ENCODE data around the gene PTPRE. TPM values are rescaled to one million over a fixed set of nuclear protein-coding genes. Genes with fewer than 3 reads are reported as not detected.

PTPRE gene
- total and polyA plus RNA-seq, 2 of the 4 experiments (the other 2 are of a cell fraction): 0.34 to 0.54 TPM

DNA sequence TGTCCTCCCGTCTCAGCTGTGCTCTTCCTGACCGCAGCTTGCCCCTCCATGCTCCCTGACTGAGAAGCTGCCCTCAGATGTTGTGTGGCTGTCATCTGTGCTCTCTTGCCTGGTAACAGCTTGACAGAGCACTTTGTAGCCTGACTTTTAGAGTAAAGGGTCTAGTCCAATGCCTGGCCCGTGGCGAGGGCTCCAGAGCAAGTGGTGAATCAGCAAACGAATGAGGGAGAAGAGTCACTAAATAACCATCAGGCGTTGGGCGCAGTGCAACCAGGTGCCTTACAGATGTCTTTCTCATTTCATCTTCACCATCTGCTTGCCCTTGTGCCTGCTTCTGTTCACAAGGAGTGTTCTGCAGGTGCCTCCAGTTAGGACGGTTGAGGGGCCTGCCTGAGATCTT is 173.7 kb downstream of the PTPRE start:
- Histone ChIP-seq H3K79me1 (ENCODE audit: low read depth in 1 of 2, low read length in 2 of 2) (no peaks in the 10 kb centered on the region), H3K4me2 (ENCODE audit: low read depth, low read length) (no peak overlapping the region), H3K27ac (ENCODE audit: insufficient read depth, low read length) (no peak overlapping the region), H3K36me3 (ENCODE audit: control insufficient read depth, insufficient read depth, low read length) (no peaks in the 10 kb centered on the region), H3K14ac (replicated peaks; ENCODE audit: low read depth, low read length) (no peak overlapping the region), H3K9me3 (ENCODE audit: control insufficient read depth, insufficient read depth, low read length) (no peaks in the 10 kb centered on the region), H3K4ac (ENCODE audit: low read depth, low read length) (no peak overlapping the region), H2BK120ac (ENCODE audit: low read depth, low read length) (no peak overlapping the region), H4K91ac (ENCODE audit: insufficient read depth, low read depth, low read length) (no peak overlapping the region), H3K4me1 (ENCODE audit: control insufficient read depth, insufficient read depth, low read length) (no peaks in the 10 kb centered on the region), H2BK5ac (ENCODE audit: low read depth, low read length, poor library complexity, severe bottlenecking) (no peak overlapping the region), H3K18ac (ENCODE audit: low read depth, low read length) (no peak overlapping the region), H2AK9ac (replicated peaks; ENCODE audit: low read depth, low read length, poor library complexity) (no peak overlapping the region), H2BK15ac (ENCODE audit: low read depth, low read length) (no peak overlapping the region), H3K9ac (ENCODE audit: low read depth, low read length) (no peak overlapping the region), H3K56ac (ENCODE audit: extremely low read depth, insufficient read depth, low read length) (no peak overlapping the region), H3K23ac (ENCODE audit: low read depth, low read length) (no peak overlapping the region), H3K27me3 (ENCODE audit: control insufficient read depth, insufficient read depth, low read length) (peaks cover 8% of the 10 kb centered on the region; the same call in 1 of the 2 replicates), H4K5ac (ENCODE audit: low read depth, low read length) (no peak overlapping the region), H3K4me3 (ENCODE audit: insufficient read depth, low read depth, low read length) (no peak overlapping the region), H3K9me1 (ENCODE audit: insufficient read depth, low read length) (no peaks in the 10 kb centered on the region), H2AFZ (replicated peaks; ENCODE audit: low read length, poor library complexity) (no peak overlapping the region), H4K8ac (ENCODE audit: low read depth in 2 of 2, low read length in 2 of 2) (no peak overlapping the region), H4K20me1 (ENCODE audit: insufficient read depth, low read length) (no peaks in the 10 kb centered on the region), H2BK20ac (ENCODE audit: low read depth, low read length) (no peak overlapping the region), H2AK5ac (ENCODE audit: low read depth, low read length) (no peak overlapping the region)
- BruUV-seq (replicated peaks): no TSS peak
- in situ Hi-C loops (cut with MboI; ENCODE audit: low sequenced_read_pairs): no loop called here
- POLR2A ChIA-PET (ENCODE audit: unreplicated experiment): no interaction called here
- CTCF ChIA-PET: interaction anchor here (0.7 to 1.1 kb wide), 3 partner anchors 37 to 70 kb away, joined by 3 read pairs; no protein-coding TSS in a partner anchor
- 56% methylated on average over 2 of the region's 8 CpGs; no CpG with 5 or more reads in 1 of the 2 experiments for WGBS, 2 experiments (ENCODE audit: extremely low coverage in 2 of 2, insufficient read length in 1 of 2)
- DNase-seq: no peak
- dilution Hi-C loops (cut with HindIII; ENCODE audit: low sequenced_read_pairs, unreplicated experiment): no loop called here
- TF ChIP-seq, protein P1, sequence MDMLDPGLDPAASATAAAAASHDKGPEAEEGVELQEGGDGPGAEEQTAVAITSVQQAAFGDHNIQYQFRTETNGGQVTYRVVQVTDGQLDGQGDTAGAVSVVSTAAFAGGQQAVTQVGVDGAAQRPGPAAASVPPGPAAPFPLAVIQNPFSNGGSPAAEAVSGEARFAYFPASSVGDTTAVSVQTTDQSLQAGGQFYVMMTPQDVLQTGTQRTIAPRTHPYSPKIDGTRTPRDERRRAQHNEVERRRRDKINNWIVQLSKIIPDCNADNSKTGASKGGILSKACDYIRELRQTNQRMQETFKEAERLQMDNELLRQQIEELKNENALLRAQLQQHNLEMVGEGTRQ (IDR thresholded peaks at IDR 0.05; ENCODE audit: low read depth, low read length): no peak
- no peak for TF ChIP-seq MAFK (IDR thresholded peaks at IDR 0.05; ENCODE audit: low read depth, low read length)
- no peak for TF ChIP-seq CEBPB (IDR thresholded peaks at IDR 0.05; ENCODE audit: low read depth, low read length)
- TF ChIP-seq POLR2A (IDR thresholded peaks at IDR 0.05; ENCODE audit: low read depth, low read length): no peak
- TF ChIP-seq MAZ (IDR thresholded peaks at IDR 0.05; ENCODE audit: borderline replicate concordance, low read depth, low read length): no peak
- no peak for TF ChIP-seq FOS (IDR thresholded peaks at IDR 0.05; ENCODE audit: low read depth, low read length)
- no peak for TF ChIP-seq ELK1 (IDR thresholded peaks at IDR 0.05; ENCODE audit: borderline replicate concordance, low read depth, low read length)
- no peak for TF ChIP-seq SMC3 (IDR thresholded peaks at IDR 0.05; ENCODE audit: low read depth, low read length)
- TF ChIP-seq MXI1 (IDR thresholded peaks at IDR 0.05; ENCODE audit: borderline replicate concordance, low read depth, low read length): no peak
- no peak for TF ChIP-seq RAD21 (IDR thresholded peaks at IDR 0.05; ENCODE audit: low read length)
- intact Hi-C loops (cut with micrococcal nuclease): no loop called here
- no peak for ATAC-seq (ENCODE audit: low read depth)
